ENCODE results near the gene ABRACL.

Gene ABRACL

GRCh38 chr6:139079018-139079417, 50.5 kb downstream of the ABRACL start:
- H3K27ac ChIP-seq (replicated peaks) = no peak overlapping the region
- DNase-seq (ENCODE audit: low read depth in 1 of 2, low spot score in 1 of 2) = no peak
- TF ChIP-seq POLR2AphosphoS5 (IDR thresholded peaks at IDR 0.05; ENCODE audit: low read depth) (no peak), SPI1 (IDR thresholded peaks at IDR 0.05; ENCODE audit: borderline replicate concordance, low read depth) (no peak), GABPA (IDR thresholded peaks at IDR 0.05; ENCODE audit: low read depth) (no peak), CTCF (IDR thresholded peaks at IDR 0.05; ENCODE audit: insufficient read depth, low read length) (no peak)
- H3K27me3 ChIP-seq (ENCODE audit: insufficient read depth, poor library complexity, severe bottlenecking) = no peaks in the 10 kb centered on the region
- no peak overlapping the region for H3K4me3 ChIP-seq (replicated peaks; ENCODE audit: insufficient read depth, low read length)

- no peak overlapping the region for H3K27ac ChIP-seq (replicated peaks)
- no peaks in the 10 kb centered on the region for H3K27me3 ChIP-seq (ENCODE audit: insufficient read depth, poor library complexity, severe bottlenecking)
- H3K4me3 ChIP-seq (replicated peaks; ENCODE audit: insufficient read depth, low read length) = no peak overlapping the region
- DNase-seq (ENCODE audit: low read depth in 1 of 2, low spot score in 1 of 2) = no peak
- TF ChIP-seq REST (IDR thresholded peaks at IDR 0.05; ENCODE audit: insufficient replicate concordance, low read depth) (no peak), POLR2AphosphoS5 (IDR thresholded peaks at IDR 0.05; ENCODE audit: low read depth) (no peak), SPI1 (IDR thresholded peaks at IDR 0.05; ENCODE audit: borderline replicate concordance, low read depth) (no peak), GABPA (IDR thresholded peaks at IDR 0.05; ENCODE audit: low read depth) (no peak), CTCF (IDR thresholded peaks at IDR 0.05; ENCODE audit: insufficient read depth, low read length) (no peak)
Observed at GRCh38 chr6:139080255-139080920, 51.8 kb downstream of the ABRACL start.

- no peak for DNase-seq (ENCODE audit: low read depth in 1 of 2, low spot score in 1 of 2)
- no peak overlapping the region for H3K4me3 ChIP-seq (replicated peaks; ENCODE audit: insufficient read depth, low read length)
- no peaks in the 10 kb centered on the region for H3K27me3 ChIP-seq (ENCODE audit: insufficient read depth, poor library complexity, severe bottlenecking)
- TF ChIP-seq SPI1 (IDR thresholded peaks at IDR 0.05; ENCODE audit: borderline replicate concordance, low read depth) = no peak
- no peak for TF ChIP-seq REST (IDR thresholded peaks at IDR 0.05; ENCODE audit: insufficient replicate concordance, low read depth)
- no peak for TF ChIP-seq POLR2AphosphoS5 (IDR thresholded peaks at IDR 0.05; ENCODE audit: low read depth)
- TF ChIP-seq GABPA (IDR thresholded peaks at IDR 0.05; ENCODE audit: low read depth) = no peak
- no peak for TF ChIP-seq CTCF (IDR thresholded peaks at IDR 0.05; ENCODE audit: insufficient read depth, low read length)
- H3K27ac ChIP-seq (replicated peaks) = no peak overlapping the region
Observed at GRCh38 chr6:139081471-139081870, 52.9 kb downstream of the ABRACL start.

- Histone ChIP-seq H3K4me3 (replicated peaks; ENCODE audit: insufficient read depth, low read length) (no peak overlapping the region), H3K27ac (replicated peaks) (no peak overlapping the region), H3K27me3 (ENCODE audit: insufficient read depth, poor library complexity, severe bottlenecking) (no peaks in the 10 kb centered on the region)
- no peak for DNase-seq (ENCODE audit: low read depth in 1 of 2, low spot score in 1 of 2)
- TF ChIP-seq CTCF (IDR thresholded peaks at IDR 0.05; ENCODE audit: insufficient read depth, low read length) (no peak), GABPA (IDR thresholded peaks at IDR 0.05; ENCODE audit: low read depth) (no peak), SPI1 (IDR thresholded peaks at IDR 0.05; ENCODE audit: borderline replicate concordance, low read depth) (no peak)
Observed at GRCh38 chr6:139082370-139082769, 53.8 kb downstream of the ABRACL start.
